Natural killer cell (primary cell): ENCODE measurements around the gene CTNNA3. TPM values are rescaled to one million over a fixed set of nuclear protein-coding genes. Genes with fewer than 3 reads are reported as not detected.

Experiments used
- ATAC-seq, 3 donors: fragments of 150-1000 bp in 2 of 3; fragments of 200-7000 bp in 1 of 3; cut with Tn5 transposase; 1 replicate in 1 of 3; 2 replicates in 2 of 3; pipeline ENCODE4 v1.10.0; 2021; ENCODE audit warnings: mild to moderate bottlenecking in 2 of 3, moderate library complexity in 2 of 3
- DNase-seq, 2 donors: peaks; one replicate each; pipeline versions ENCODE4 v3.0.0 to v3.0.0-alpha.2; 2013 to 2021; ENCODE audit warnings: mixed read lengths in 1 of 2
- H3K27ac ChIP-seq: one replicate; pipeline ENCODE4 v1.5.1; 2013; ENCODE audit warnings: mild to moderate bottlenecking, low read length
- H3K27me3 ChIP-seq: one replicate; pipeline ENCODE4 v1.6.1; 2013; ENCODE audit warnings: low read length; ENCODE audit not compliant: control insufficient read depth, insufficient read depth
- H3K36me3 ChIP-seq: one replicate; pipeline ENCODE4 v1.6.1; 2013; ENCODE audit warnings: low read length; ENCODE audit not compliant: control insufficient read depth, insufficient read depth
- H3K4me1 ChIP-seq: one replicate; pipeline ENCODE4 v1.6.1; 2013; ENCODE audit warnings: low read length; ENCODE audit not compliant: control insufficient read depth, insufficient read depth
- H3K4me3 ChIP-seq: one replicate; pipeline ENCODE4 v1.5.1; 2013; ENCODE audit warnings: low read length
- H3K9me3 ChIP-seq: one replicate; pipeline ENCODE4 v1.6.1; 2013; ENCODE audit warnings: low read length; ENCODE audit not compliant: control insufficient read depth, insufficient read depth
- H3K27ac Mint-ChIP-seq, 2 donors: one replicate each; pipeline ENCODE4 v1.8.0; 2022; ENCODE audit warnings: mild to moderate bottlenecking in 2 of 2, mixed read lengths in 2 of 2, moderate library complexity in 1 of 2
- H3K27me3 Mint-ChIP-seq, 2 donors: one replicate each; pipeline ENCODE4 v1.8.0; 2022; ENCODE audit warnings: low read depth in 2 of 2, mixed read lengths in 2 of 2
- H3K36me3 Mint-ChIP-seq: one replicate; pipeline ENCODE4 v1.8.0; 2022; ENCODE audit warnings: mixed read lengths
- H3K4me1 Mint-ChIP-seq, 2 donors: one replicate each; pipeline ENCODE4 v1.8.0; 2022; ENCODE audit warnings: mixed read lengths in 2 of 2
- H3K4me3 Mint-ChIP-seq: one replicate; pipeline ENCODE4 v1.8.0; 2022; ENCODE audit warnings: mild to moderate bottlenecking, moderate library complexity, mixed read lengths
- H3K9me3 Mint-ChIP-seq, 2 donors: one replicate each; pipeline ENCODE4 v1.8.0; 2022; ENCODE audit warnings: mixed read lengths in 2 of 2
- WGBS: methylation state at CpG from one replicate; pipeline ENCODE4 v1.1.7; 2013; ENCODE audit warnings: missing lambda C conversion rate; ENCODE audit not compliant: insufficient coverage; 5-methylcytosine and 5-hydroxymethylcytosine counted together
- intact Hi-C: fragments of 100-400 bp; cut with micrococcal nuclease; formaldehyde crosslinking; loops from one replicate; pipeline ENCODE4 v1.14.2; 2022
- total RNA-seq, 4 donors: library from RNA; stranded (reverse); fragments of 120-200 nt in 1 of 4; gene quantifications; one replicate each; pipeline versions ENCODE4 v1.2.3 to v1.2.4, GENCODE V29; 2013 to 2022
- TF ChIP-seq, protein P1 (sequence below): fragments of 200-600 bp; IDR thresholded peaks from one replicate; pipeline ENCODE4 v1.8.0; 2022; ENCODE audit warnings: antibody characterized with exemption

The CTNNA3 gene
- total RNA-seq, 3 donors from 2014 or later (not counting 1 experiment from before 2014, with no cell fraction given) = not detected

DNA sequence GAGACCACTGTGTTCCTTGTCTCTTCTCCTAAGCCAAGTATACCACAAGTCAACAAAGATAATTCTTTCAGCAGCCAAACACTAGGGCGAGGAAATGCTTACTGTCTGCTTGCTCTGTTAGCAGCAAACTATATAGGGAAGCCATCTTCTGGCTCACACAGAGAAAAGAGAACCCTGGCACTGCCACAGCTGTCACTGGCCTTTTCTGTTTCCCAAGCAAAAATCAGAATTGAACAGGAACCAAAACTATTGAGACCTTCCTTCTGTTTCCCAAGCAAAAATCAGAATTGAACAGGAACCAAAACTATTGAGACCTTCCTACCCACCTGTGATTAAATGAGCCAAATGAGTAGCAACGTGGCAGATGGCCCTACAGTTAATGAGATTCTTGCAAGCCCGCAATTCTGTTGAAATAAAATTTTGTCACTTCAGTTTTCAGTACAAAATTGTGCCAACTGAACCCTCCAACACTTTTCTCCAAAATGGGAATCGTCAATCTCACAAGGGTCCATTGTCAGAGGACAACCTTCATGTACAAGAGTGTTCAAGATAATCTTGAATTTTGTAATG lies 715.7 kb downstream of the CTNNA3 start:
- H3K27ac Mint-ChIP-seq = no peak overlapping the region
- 82% methylated on average over 3 of the region's 4 CpGs for WGBS
- Histone ChIP-seq H3K27me3 (no peaks in the 10 kb centered on the region), H3K4me3 (no peak overlapping the region), H3K27ac (no peak overlapping the region), H3K9me3 (no peaks in the 10 kb centered on the region), H3K4me1 (no peaks in the 10 kb centered on the region), H3K36me3 (no peaks in the 10 kb centered on the region)
- ATAC-seq (no peak), DNase-seq (no peak)
- intact Hi-C loops = no loop called here
- no peaks in the 10 kb centered on the region for H3K4me1 Mint-ChIP-seq
- TF ChIP-seq, protein P1, sequence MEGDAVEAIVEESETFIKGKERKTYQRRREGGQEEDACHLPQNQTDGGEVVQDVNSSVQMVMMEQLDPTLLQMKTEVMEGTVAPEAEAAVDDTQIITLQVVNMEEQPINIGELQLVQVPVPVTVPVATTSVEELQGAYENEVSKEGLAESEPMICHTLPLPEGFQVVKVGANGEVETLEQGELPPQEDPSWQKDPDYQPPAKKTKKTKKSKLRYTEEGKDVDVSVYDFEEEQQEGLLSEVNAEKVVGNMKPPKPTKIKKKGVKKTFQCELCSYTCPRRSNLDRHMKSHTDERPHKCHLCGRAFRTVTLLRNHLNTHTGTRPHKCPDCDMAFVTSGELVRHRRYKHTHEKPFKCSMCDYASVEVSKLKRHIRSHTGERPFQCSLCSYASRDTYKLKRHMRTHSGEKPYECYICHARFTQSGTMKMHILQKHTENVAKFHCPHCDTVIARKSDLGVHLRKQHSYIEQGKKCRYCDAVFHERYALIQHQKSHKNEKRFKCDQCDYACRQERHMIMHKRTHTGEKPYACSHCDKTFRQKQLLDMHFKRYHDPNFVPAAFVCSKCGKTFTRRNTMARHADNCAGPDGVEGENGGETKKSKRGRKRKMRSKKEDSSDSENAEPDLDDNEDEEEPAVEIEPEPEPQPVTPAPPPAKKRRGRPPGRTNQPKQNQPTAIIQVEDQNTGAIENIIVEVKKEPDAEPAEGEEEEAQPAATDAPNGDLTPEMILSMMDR = no peak
- H3K4me3 Mint-ChIP-seq = no peak overlapping the region
- H3K36me3 Mint-ChIP-seq = peaks cover 5% of the 10 kb centered on the region
- H3K9me3 Mint-ChIP-seq = peaks cover 13 to 15% of the 10 kb centered on the region in 2 donors
- H3K27me3 Mint-ChIP-seq = no peaks in the 10 kb centered on the region

DNA sequence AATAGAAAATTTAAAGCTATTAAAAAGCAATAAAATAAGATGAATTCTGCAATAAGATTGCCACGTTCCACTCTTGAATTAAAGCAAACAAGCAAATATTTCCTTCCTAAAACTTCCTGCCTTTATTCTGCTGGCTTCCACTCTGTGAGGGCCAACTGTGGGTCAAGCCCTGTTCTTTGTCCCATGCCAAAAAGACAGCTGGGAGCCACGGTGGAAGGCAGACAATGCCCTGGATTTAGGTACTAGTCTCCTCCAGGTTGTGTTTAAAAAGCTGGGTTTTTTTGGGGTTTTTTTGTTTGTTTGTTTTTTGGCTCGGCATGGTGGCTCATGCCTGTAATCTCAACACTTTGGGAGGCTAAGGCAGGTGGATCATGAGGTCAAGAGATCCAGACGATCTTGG lies 731.0 kb downstream of the CTNNA3 start:
- intact Hi-C loops = no loop called here
- DNase-seq (no peak), ATAC-seq (no peak)
- H3K9me3 ChIP-seq = no peaks in the 10 kb centered on the region
- TF ChIP-seq, protein P1 = no peak
- Mint-ChIP-seq H3K36me3 (peaks cover 6% of the 10 kb centered on the region), H3K4me3 (no peak overlapping the region), H3K27ac (no peak overlapping the region), H3K4me1 (no peaks in the 10 kb centered on the region), H3K27me3 (no peaks in the 10 kb centered on the region), H3K9me3 (peaks cover 3 to 5% of the 10 kb centered on the region in 2 donors)
- H3K36me3 ChIP-seq = no peaks in the 10 kb centered on the region
- H3K4me3 ChIP-seq = no peak overlapping the region
- no peak overlapping the region for H3K27ac ChIP-seq
- WGBS = 55% methylated on average over 4 of the region's 4 CpGs
- H3K27me3 ChIP-seq = no peaks in the 10 kb centered on the region
- H3K4me1 ChIP-seq = no peaks in the 10 kb centered on the region

DNA sequence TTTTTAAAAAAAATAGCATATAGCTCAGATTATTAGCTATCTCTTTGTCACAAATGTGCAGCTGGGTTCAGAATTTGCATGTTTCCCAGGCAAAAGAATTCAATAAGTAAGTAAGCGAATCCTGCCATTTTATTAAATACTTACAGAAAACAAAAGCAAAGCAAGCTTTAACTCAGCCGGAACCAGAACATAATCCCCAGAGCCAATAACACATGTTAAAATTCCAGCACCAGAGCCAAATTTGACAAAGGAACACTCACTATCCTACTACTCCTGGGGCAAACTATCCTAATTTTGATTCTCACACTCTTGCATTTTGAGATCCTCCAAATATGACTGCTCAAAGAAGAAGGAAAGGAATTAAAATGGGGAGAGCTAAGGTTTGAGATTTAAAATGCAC lies 737.5 kb downstream of the CTNNA3 start:
- ATAC-seq (no peak), DNase-seq (no peak)
- no peaks in the 10 kb centered on the region for H3K27me3 ChIP-seq
- Mint-ChIP-seq H3K4me1 (no peaks in the 10 kb centered on the region), H3K9me3 (peaks cover 0 to 5% of the 10 kb centered on the region in 2 donors), H3K27me3 (no peaks in the 10 kb centered on the region), H3K36me3 (no peaks in the 10 kb centered on the region), H3K4me3 (no peak overlapping the region), H3K27ac (no peak overlapping the region)
- H3K4me3 ChIP-seq = no peak overlapping the region
- 93% methylated on average over 2 of the region's 2 CpGs for WGBS
- no peaks in the 10 kb centered on the region for H3K36me3 ChIP-seq
- no peak overlapping the region for H3K27ac ChIP-seq
- intact Hi-C loops = no loop called here
- H3K9me3 ChIP-seq = no peaks in the 10 kb centered on the region
- no peaks in the 10 kb centered on the region for H3K4me1 ChIP-seq
- TF ChIP-seq, protein P1 = no peak

DNA sequence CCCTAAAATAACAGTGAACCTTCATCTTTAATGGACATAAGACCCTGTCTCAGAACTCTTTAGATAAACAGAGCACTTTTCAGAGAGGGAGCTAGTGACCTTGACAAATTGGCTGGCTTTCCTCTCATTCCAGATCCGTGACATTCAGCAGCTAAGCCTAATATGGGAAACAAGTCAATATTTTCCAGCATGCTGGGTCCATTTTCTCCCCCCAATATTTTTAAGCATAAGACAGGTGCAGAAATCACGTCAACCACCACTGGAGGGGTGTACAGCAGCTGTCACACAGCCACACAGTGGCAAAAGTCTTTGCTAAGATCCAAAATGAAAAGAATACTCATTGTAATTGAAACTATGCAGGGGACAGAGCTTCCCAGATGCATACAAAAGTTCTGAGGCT lies 744.1 kb downstream of the CTNNA3 start:
- ATAC-seq (no peak), DNase-seq (no peak)
- Mint-ChIP-seq H3K9me3 (peaks cover 2 to 3% of the 10 kb centered on the region in 2 donors), H3K27ac (no peak overlapping the region), H3K27me3 (no peaks in the 10 kb centered on the region), H3K36me3 (no peaks in the 10 kb centered on the region), H3K4me1 (no peaks in the 10 kb centered on the region), H3K4me3 (no peak overlapping the region)
- TF ChIP-seq, protein P1 = no peak
- WGBS = 47% methylated on average over 2 of the region's 2 CpGs
- Histone ChIP-seq H3K27me3 (no peaks in the 10 kb centered on the region), H3K36me3 (no peaks in the 10 kb centered on the region), H3K9me3 (no peaks in the 10 kb centered on the region), H3K27ac (no peak overlapping the region), H3K4me1 (no peaks in the 10 kb centered on the region), H3K4me3 (no peak overlapping the region)
- intact Hi-C loops = no loop called here
